HAP-1 (cell line): ENCODE results near the gene KMT5C.
A peak's percentile ranks its signal among the peaks of the same experiment; 100 is the strongest.

ENCODE experiments used
- DNase-seq, 2 experiments: peaks; one replicate each; pipeline ENCODE4 v3.0.0-alpha.2; 2016 to 2020; ENCODE audit warnings: low spot score in 2 of 2
- H3K27me3 ChIP-seq: fragments of 250-450 bp; sonication (Bioruptor Pico); 2 replicates; pipeline ENCODE4 v1.5.1; 2020; ENCODE audit warnings: low read depth, mild to moderate bottlenecking, moderate library complexity
- H3K36me3 ChIP-seq: fragments of 250-450 bp; sonication (Bioruptor Pico); replicated peaks from 2 replicates; pipeline ENCODE4 v1.5.1; 2020; ENCODE audit warnings: mild to moderate bottlenecking
- H3K4me1 ChIP-seq: fragments of 250-450 bp; sonication (Bioruptor Pico); 2 replicates; pipeline ENCODE4 v1.5.1; 2020; ENCODE audit warnings: mild to moderate bottlenecking
- H3K4me3 ChIP-seq: fragments of 250-450 bp; sonication (Bioruptor Pico); 2 replicates; pipeline ENCODE4 v1.5.1; 2020; ENCODE audit warnings: mild to moderate bottlenecking, moderate library complexity
- H3K9me3 ChIP-seq: fragments of 250-450 bp; sonication (Bioruptor Pico); 2 replicates; pipeline ENCODE4 v1.5.1; 2020; ENCODE audit warnings: mild to moderate bottlenecking, moderate library complexity
- in situ Hi-C: fragments of 300-500 bp; cut with MboI; formaldehyde crosslinking; loops from 3 replicates; pipeline ENCODE4 v1.14.3; 2020; ENCODE audit warnings: low sequenced_read_pairs, inconsistent platforms, mixed read lengths

The KMT5C gene

GRCh38 chr19:55384920-55385723 lies 45.4 kb downstream of the KMT5C start:
- DNase-seq, result peak; percentile 89 to 99
- no peaks in the 10 kb centered on the region for H3K27me3 ChIP-seq
- peak overlapping the region; percentile 88 for H3K4me3 ChIP-seq
- H3K36me3 ChIP-seq, result peaks cover 43% of the 10 kb centered on the region
- H3K4me1 ChIP-seq, result peaks cover 29% of the 10 kb centered on the region
- no peaks in the 10 kb centered on the region; the same call in 1 of the 2 replicates for H3K9me3 ChIP-seq
- in situ Hi-C loops, result loop anchor here (10.0 kb wide), 1 partner anchor 80 kb away; no protein-coding TSS in a partner anchor

GRCh38 chr19:55385724-55386492 lies 46.2 kb downstream of the KMT5C start, which contains the start of gene RPL28:
RPL28 (plus strand) TSS chr19:55385932; CDS start chr19:55386358, 426 bp downstream.
- in situ Hi-C loops, result loop anchor here (10.0 kb wide), 1 partner anchor 81 kb away; no protein-coding TSS in a partner anchor
- Histone ChIP-seq H3K27me3 (no peaks in the 10 kb centered on the region), H3K4me1 (peaks cover 31% of the 10 kb centered on the region), H3K9me3 (no peaks in the 10 kb centered on the region; the same call in 1 of the 2 replicates), H3K36me3 (peaks cover 51% of the 10 kb centered on the region), H3K4me3 (peak within 1 kb of the TSS; percentile 88)
- DNase-seq, result peak; percentile 95 to 98

- peaks cover 56% of the 10 kb centered on the region for H3K36me3 ChIP-seq
- H3K27me3 ChIP-seq, result no peaks in the 10 kb centered on the region
- no peaks in the 10 kb centered on the region; the same call in 1 of the 2 replicates for H3K9me3 ChIP-seq
- peak overlapping the region; percentile 88 for H3K4me3 ChIP-seq
- H3K4me1 ChIP-seq, result peaks cover 34% of the 10 kb centered on the region
- in situ Hi-C loops, result loop anchor here (10.0 kb wide), 1 partner anchor 82 kb away; no protein-coding TSS in a partner anchor
- DNase-seq, result no peak
Measured at GRCh38 chr19:55386493-55386971, 46.9 kb downstream of the KMT5C start.

- Histone ChIP-seq H3K36me3 (peaks cover 56% of the 10 kb centered on the region), H3K4me3 (peak overlapping the region; percentile 88), H3K27me3 (no peaks in the 10 kb centered on the region), H3K4me1 (peaks cover 38% of the 10 kb centered on the region), H3K9me3 (no peaks in the 10 kb centered on the region)
- in situ Hi-C loops, result loop anchor here (10.0 kb wide), 1 partner anchor 83 kb away; no protein-coding TSS in a partner anchor
- no peak for DNase-seq
Measured at GRCh38 chr19:55387736-55388497, 48.2 kb downstream of the KMT5C start.

- Histone ChIP-seq H3K4me1 (peaks cover 31% of the 10 kb centered on the region), H3K27me3 (no peaks in the 10 kb centered on the region), H3K4me3 (no peak overlapping the region), H3K36me3 (peaks cover 56% of the 10 kb centered on the region), H3K9me3 (no peaks in the 10 kb centered on the region)
- in situ Hi-C loops, result loop anchor here (10.0 kb wide), 1 partner anchor 85 kb away; no protein-coding TSS in a partner anchor
- DNase-seq, result no peak
Measured at GRCh38 chr19:55389386-55390317, 50.0 kb downstream of the KMT5C start.

GRCh38 chr19:55390461-55390880 lies 50.8 kb downstream of the KMT5C start:
- H3K9me3 ChIP-seq, result no peaks in the 10 kb centered on the region
- H3K36me3 ChIP-seq, result peaks cover 56% of the 10 kb centered on the region
- peaks cover 27% of the 10 kb centered on the region for H3K4me1 ChIP-seq
- in situ Hi-C loops, result no loop called here
- no peaks in the 10 kb centered on the region for H3K27me3 ChIP-seq
- peak in 1 of 2 experiments; percentile 63 for DNase-seq
- H3K4me3 ChIP-seq, result no peak overlapping the region

- in situ Hi-C loops, result no loop called here
- no peaks in the 10 kb centered on the region for H3K27me3 ChIP-seq
- H3K4me3 ChIP-seq, result no peak overlapping the region
- H3K36me3 ChIP-seq, result peaks cover 52% of the 10 kb centered on the region
- H3K9me3 ChIP-seq, result no peaks in the 10 kb centered on the region
- peaks cover 27% of the 10 kb centered on the region for H3K4me1 ChIP-seq
- no peak for DNase-seq
Measured at GRCh38 chr19:55391191-55391670, 51.6 kb downstream of the KMT5C start.

DNA sequence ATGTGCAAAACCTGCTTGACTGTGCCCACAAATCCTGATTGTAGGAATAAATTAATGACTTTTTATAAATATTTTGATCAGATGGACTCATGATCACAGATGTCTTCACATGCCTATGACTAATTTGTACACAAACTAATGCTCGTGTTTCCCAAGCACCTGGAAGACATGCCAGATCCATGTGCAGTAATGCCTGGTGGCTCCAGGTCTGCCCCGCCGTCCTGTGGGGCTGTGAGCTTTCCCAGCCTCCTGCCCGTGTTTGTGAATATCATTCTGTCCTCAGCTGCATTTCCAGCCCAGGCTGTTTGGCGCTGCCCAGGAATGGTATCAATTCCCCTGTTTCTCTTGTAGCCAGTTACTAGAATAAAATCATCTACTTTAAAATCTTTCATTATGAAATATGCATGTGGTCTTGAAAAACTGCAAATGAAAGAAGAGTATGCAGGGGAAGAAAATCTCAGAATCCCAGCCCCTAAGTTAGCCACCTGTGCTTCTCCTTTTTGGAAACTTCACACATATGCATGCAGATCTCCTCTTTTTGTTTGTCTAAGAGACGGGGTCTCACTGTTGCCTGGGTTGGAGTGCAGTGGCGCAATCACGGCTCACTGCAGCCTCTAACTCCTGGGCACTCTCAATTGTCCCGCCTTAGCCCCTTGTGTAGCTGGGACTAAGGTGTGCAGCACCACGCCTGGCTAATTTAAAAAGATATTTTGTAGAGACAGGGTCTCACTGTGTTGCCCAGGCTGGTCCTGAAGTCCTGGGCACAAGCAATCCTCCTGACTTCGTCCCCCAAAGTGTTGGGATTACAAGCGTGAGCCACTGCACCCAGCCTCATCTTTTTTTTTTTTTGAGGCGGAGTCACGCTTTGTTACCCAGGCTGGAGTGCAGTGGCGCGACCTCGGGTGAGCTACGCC lies 52.3 kb downstream of the KMT5C start:
- DNase-seq, result no peak
- Histone ChIP-seq H3K9me3 (no peaks in the 10 kb centered on the region), H3K4me3 (no peak overlapping the region), H3K36me3 (peaks cover 44% of the 10 kb centered on the region), H3K27me3 (no peaks in the 10 kb centered on the region), H3K4me1 (peaks cover 27% of the 10 kb centered on the region)
- in situ Hi-C loops, result no loop called here

DNA sequence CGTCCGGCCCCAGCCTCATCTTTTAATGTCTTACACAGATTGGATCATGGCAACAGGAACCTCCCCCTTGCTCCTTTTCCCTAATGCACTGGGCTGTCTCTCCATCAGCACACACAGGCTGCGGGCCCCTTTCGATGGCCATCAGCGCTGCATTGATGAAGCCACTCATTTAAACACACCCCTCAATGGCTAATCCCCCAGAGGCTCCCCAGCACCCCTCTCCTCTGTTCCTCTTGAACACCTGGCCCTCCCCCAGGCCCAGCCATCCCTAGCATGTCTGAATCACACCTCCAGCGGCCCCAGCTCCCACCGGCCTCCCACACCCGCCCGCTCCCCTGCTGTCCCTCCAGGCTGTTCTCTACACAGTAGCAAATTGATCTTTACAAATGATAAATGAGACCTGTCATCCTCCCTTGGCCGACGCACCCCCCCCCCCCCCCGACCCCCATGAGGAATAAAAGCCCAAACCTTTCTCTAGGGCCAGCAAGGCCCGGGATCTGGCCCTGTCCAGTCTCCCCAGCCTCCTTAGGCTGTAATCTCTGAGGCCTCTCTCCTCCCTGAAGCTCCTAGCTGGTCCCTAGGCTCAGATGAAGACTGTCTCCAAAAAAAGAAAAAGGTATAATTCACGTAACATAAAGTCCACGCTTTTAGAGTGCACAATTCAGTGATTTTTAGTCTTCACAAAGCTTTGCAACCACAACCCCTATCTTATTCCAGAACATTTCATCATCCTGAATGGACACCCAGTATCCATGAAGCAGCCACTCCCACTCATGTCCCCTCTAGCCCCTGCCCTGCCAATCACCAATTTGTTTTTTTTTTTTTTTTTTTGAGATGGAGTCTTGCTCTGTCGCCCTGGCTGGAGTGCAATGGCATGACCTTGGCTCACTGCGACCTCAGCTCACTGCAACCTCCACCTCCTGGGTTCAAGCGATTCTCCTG lies 53.4 kb downstream of the KMT5C start:
- Histone ChIP-seq H3K9me3 (no peaks in the 10 kb centered on the region), H3K4me3 (no peak overlapping the region), H3K36me3 (peaks cover 33% of the 10 kb centered on the region), H3K27me3 (no peaks in the 10 kb centered on the region), H3K4me1 (peaks cover 17% of the 10 kb centered on the region)
- DNase-seq, result no peak
- in situ Hi-C loops, result no loop called here
